Gastrocnemius medialis (tissue), 4 donors: ENCODE data around the gene LSAMP.

Experiments used
- CTCF ChIP-seq, 5 experiments: fragments of 450-650 bp in 3 of 5; fragments of 200-600 bp in 2 of 5; sonication (generic) in 2 of 5; IDR thresholded peaks in 4 of 5; conservative IDR thresholded peaks in 1 of 5; 1 replicate in 4 of 5; 2 replicates in 1 of 5; pipeline ENCODE4 v1.5.1; 2016 to 2019; ENCODE audit warnings: antibody characterized with exemption in 5 of 5, mild to moderate bottlenecking in 3 of 5, moderate library complexity in 3 of 5
- POLR2A ChIP-seq, 2 donors: fragments of 450-650 bp; IDR thresholded peaks; one replicate each; pipeline ENCODE4 v1.6.1; 2017; ENCODE audit warnings: antibody characterized with exemption in 2 of 2, mild to moderate bottlenecking in 2 of 2, moderate library complexity in 2 of 2

GRCh38 chr3:116259984-116260383 is 185.3 kb downstream of the LSAMP start:
- TF ChIP-seq POLR2A (IDR thresholded peaks at IDR 0.05) (no peak), CTCF (IDR thresholded peaks at IDR 0.05 in 4 of 5, conservative IDR thresholded peaks at IDR 0.05 in 1 of 5) (no peak)
